ENCODE results near the gene PARP3.

The PARP3 gene

GRCh38 chr3:51948016-51948580, 5.9 kb downstream of the PARP3 start:
- DNase-seq (ENCODE audit: low read depth), result no peak

GRCh38 chr3:51949121-51949520, 7.0 kb downstream of the PARP3 start:
- no peak for DNase-seq (ENCODE audit: low read depth)

DNA sequence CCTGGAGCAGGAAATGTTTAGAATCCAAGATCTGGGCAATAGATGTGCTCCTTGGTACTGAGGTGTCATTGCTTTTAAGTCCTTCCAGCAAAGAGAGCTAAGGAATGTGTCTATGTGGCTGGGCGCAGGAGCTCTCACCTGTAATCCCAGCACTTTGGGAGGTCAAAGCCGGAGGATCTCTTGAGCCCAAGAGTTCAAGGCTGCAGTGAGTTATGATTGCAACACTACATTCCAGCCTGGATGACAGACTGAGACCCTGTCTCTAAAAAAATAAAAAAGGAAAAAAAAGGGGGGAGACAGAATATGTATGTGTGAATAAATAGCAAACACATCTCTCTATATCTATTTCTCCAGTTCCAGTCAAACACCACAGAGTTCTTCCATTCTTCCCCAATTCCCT, 8.7 kb downstream of the PARP3 start:
- no peak for DNase-seq (ENCODE audit: low read depth)

GRCh38 chr3:51953445-51953844, 11.3 kb downstream of the PARP3 start:
- no peak for DNase-seq (ENCODE audit: low read depth)

DNA sequence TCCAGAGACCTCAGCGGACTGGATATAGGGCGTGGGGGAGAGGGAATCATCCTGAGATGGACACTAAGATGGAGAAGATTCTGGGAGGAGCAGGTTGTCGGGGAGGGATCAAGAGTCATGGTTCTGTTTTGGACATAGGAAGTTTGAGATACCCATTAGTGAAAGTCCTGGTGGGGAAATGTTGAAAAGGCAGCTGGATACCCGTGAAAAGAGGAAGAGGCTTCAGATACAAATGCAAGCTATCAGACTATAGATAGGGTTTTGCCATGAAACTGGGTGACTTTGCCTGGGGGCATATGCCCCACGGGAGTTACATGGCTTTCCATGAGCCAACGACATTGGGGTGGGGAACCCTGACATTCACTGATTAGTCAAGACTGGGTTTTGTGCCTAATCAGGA, 11.9 kb downstream of the PARP3 start:
- DNase-seq (ENCODE audit: low read depth), result no peak

DNA sequence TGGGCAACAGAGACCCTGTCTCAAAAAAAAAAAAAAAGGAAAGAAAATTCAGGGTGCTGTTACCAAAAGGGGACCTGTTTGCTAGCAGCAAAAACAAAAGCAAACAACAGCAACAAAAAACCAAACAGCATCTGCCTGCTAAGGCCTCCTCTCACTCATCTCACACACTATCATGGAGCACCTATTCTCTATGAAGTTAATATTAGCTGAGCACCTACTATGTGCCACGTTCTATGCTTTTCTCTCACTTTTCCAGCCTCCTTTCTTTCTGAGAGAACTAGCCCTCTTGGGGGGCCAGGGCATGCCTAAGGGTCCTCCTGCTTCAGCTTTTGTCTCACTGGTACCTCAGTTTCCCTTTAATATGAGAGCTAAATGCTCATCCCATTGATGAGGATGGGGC, 12.6 kb downstream of the PARP3 start:
- no peak for DNase-seq (ENCODE audit: low read depth)

GRCh38 chr3:51955175-51955892, 13.2 kb downstream of the PARP3 start, which contains the start of gene GPR62:
Gene GPR62 (plus strand): TSS chr3:51955381. CDS start chr3:51955653, 272 bp downstream.
- DNase-seq (ENCODE audit: low read depth), result no peak

DNA sequence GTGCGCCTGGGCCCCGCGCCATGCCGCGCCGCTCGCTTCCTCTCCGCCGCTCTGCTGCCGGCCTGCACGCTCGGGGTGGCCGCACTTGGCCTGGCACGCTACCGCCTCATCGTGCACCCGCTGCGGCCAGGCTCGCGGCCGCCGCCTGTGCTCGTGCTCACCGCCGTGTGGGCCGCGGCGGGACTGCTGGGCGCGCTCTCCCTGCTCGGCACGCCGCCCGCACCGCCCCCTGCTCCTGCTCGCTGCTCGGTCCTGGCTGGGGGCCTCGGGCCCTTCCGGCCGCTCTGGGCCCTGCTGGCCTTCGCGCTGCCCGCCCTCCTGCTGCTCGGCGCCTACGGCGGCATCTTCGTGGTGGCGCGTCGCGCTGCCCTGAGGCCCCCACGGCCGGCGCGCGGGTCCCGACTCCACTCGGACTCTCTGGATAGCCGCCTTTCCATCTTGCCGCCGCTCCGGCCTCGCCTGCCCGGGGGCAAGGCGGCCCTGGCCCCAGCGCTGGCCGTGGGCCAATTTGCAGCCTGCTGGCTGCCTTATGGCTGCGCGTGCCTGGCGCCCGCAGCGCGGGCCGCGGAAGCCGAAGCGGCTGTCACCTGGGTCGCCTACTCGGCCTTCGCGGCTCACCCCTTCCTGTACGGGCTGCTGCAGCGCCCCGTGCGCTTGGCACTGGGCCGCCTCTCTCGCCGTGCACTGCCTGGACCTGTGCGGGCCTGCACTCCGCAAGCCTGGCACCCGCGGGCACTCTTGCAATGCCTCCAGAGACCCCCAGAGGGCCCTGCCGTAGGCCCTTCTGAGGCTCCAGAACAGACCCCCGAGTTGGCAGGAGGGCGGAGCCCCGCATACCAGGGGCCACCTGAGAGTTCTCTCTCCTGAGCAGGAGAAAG, 14.0 kb downstream of the PARP3 start:
- DNase-seq (ENCODE audit: low read depth), result no peak

GRCh38 chr3:51957520-51958205, 15.5 kb downstream of the PARP3 start:
- no peak for DNase-seq (ENCODE audit: low read depth)

GRCh38 chr3:51958603-51959521, 16.7 kb downstream of the PARP3 start:
- no peak for DNase-seq (ENCODE audit: low read depth)

DNA sequence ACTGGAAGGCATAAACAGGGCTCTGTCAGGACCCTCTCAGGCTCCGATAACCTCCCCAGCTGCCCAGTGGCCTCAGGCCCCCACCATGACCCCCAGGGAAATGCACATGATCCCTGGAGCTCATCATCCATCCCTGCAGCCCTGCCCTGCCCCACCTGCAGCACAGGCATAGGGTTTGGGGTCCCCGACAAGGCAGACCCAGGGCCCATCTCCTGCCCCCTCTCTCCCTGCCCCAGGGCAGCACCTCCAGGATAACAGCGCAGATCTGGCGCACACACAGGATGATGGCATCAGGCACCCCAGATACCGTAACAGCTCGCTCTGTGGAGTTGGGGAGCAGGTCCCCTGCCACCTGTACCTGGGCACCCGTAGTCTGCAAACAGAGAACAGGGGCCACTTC, 17.5 kb downstream of the PARP3 start:
- no peak for DNase-seq (ENCODE audit: low read depth)

DNA sequence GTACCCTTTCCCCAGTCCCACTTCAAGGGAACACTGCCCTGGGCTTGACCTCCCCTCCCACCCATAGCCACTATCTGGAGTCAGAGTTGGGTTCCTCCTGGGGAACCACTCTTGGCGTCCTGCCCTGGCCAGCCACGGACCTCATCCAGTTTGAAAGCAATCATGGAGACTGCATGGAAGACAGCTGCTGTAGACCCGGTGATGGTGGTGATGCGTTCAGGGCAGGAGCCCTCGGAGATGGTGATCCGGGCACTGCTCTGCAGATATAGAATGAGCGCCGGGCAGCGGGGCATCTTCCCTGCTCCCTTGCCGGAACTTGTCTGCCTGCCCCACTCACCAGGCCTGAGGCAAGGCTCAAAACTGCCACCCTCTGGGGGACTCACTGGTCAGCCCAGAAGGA, 18.2 kb downstream of the PARP3 start:
- no peak for DNase-seq (ENCODE audit: low read depth)

DNA sequence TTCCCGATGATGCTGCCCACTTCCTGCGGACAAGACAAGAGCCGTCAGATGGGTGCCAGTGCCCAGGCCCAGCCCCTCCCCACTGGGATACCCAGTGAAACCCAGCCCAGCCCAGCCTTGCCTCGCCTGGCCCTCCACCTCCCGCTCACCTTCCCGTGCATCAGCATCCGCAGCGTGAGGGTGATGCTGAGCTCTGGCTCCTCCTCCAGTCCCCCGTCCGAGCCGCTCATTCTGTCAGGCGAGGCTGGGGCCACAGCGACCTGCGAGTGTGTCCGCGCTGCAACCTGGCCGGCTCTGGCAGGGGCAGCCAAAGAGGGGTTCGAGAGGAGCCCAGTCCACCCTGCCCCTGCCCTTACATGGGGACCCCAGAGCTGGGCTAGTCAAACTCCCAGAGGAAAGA, 18.8 kb downstream of the PARP3 start:
- no peak for DNase-seq (ENCODE audit: low read depth)

GRCh38 chr3:51961602-51962569, 19.7 kb downstream of the PARP3 start:
- DNase-seq (ENCODE audit: low read depth), result no peak

DNA sequence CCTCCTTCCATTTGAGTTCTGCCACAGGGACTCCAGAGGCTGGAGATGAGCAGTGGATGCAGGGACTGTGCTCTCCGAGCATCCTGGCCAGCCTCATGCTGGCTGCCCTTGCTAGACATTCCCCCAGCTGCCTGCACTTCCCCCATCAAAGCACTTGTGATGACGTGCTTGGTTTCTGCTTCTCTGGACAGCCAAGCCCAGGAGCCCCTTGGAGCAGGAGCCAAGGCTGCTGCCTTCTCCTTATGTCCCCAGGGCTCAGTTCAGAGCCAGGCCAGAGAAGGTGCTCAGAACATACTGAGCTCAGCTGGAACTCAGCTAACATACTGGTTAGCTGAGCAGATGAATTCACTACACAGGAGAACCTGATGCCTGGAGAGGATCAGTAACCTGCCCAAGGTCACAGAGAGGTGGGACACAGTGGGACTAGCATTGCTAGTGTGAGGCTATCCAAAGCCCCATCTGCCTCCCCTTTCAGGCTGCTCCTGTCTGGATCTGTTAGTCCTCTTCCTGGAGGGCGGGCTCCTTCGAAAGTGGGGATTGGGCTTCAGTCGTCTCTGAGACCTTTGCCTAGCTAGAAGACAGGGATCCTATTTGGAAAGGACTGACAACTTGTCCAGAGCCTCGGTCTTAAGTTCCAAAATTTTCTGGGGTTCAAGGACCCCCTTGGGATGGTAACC, 20.8 kb downstream of the PARP3 start:
- DNase-seq (ENCODE audit: low read depth), result no peak

- DNase-seq (ENCODE audit: low read depth), result no peak
Measured at GRCh38 chr3:51963951-51964451, 21.8 kb downstream of the PARP3 start.

GRCh38 chr3:51964521-51964920, 22.4 kb downstream of the PARP3 start:
- no peak for DNase-seq (ENCODE audit: low read depth)

DNA sequence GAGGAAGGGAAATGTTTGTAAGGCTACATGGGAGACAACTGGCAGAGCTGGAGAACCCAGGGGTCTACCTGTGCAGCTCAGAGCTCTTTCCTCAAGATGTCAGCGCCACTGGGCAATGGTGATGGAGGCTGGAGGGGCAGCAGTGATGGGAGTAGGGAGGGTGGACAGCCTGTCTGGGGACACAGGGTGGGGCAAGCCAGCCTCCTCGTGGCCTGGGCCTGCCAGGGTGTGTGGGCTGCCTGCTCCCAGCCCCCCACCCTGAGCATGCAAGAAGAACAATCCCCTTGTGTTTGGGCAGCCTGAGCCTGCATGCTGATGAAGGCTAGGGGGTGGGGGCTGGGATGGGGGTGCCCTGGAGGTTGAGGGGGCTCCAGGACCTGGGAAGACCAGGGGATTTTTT, 23.9 kb downstream of the PARP3 start:
- DNase-seq (ENCODE audit: low read depth), result no peak

- no peak for DNase-seq (ENCODE audit: low read depth)
Measured at GRCh38 chr3:51966486-51966885, 24.3 kb downstream of the PARP3 start.
